Activated T-helper 1 cell treated with anti-CD3 and anti-CD28 coated beads, Interleukin-2, amount 50 U/mL, for 16 hours (primary cell): ENCODE data around the gene SNX7.

Source experiments
- DNase-seq, 2 donors: peaks; one replicate each; pipeline ENCODE4 v3.0.0-alpha.2; 2020; ENCODE audit warnings: low read depth in 1 of 2, low spot score in 1 of 2

The SNX7 gene

GRCh38 chr1:98764485-98764884, 103.0 kb downstream of the SNX7 start:
- no peak for DNase-seq

GRCh38 chr1:98766255-98766654, 104.7 kb downstream of the SNX7 start:
- no peak for DNase-seq

GRCh38 chr1:98769162-98769561, 107.6 kb downstream of the SNX7 start:
- DNase-seq: no peak

- DNase-seq: no peak
Observed at GRCh38 chr1:98781906-98782305, 120.4 kb downstream of the SNX7 start.

- no peak for DNase-seq
Observed at GRCh38 chr1:98783821-98784220, 122.3 kb downstream of the SNX7 start.

- no peak for DNase-seq
Observed at GRCh38 chr1:98791498-98791897, 130.0 kb downstream of the SNX7 start.

GRCh38 chr1:98792123-98792522, 130.6 kb downstream of the SNX7 start:
- no peak for DNase-seq

- no peak for DNase-seq
Observed at GRCh38 chr1:98793136-98793535, 131.6 kb downstream of the SNX7 start.

GRCh38 chr1:98794196-98794886, 132.8 kb downstream of the SNX7 start:
- peak in 1 of 2 donors; percentile 22 for DNase-seq

- DNase-seq: no peak
Observed at GRCh38 chr1:98796049-98796448, 134.5 kb downstream of the SNX7 start.

GRCh38 chr1:98797506-98797905, 136.0 kb downstream of the SNX7 start:
- DNase-seq: no peak
